GM12872 (cell line): ENCODE measurements around the gene MROH2A.

ENCODE experiments used
- TF ChIP-seq, protein P1 (sequence below): IDR thresholded peaks from 3 replicates; pipeline ENCODE4 v1.5.1; 2011; ENCODE audit warnings: low read depth, mild to moderate bottlenecking, low read length, moderate library complexity; ENCODE audit not compliant: insufficient read depth

The MROH2A gene

GRCh38 chr2:233764761-233765160 lies 13.4 kb upstream of the MROH2A start:
- TF ChIP-seq, protein P1, sequence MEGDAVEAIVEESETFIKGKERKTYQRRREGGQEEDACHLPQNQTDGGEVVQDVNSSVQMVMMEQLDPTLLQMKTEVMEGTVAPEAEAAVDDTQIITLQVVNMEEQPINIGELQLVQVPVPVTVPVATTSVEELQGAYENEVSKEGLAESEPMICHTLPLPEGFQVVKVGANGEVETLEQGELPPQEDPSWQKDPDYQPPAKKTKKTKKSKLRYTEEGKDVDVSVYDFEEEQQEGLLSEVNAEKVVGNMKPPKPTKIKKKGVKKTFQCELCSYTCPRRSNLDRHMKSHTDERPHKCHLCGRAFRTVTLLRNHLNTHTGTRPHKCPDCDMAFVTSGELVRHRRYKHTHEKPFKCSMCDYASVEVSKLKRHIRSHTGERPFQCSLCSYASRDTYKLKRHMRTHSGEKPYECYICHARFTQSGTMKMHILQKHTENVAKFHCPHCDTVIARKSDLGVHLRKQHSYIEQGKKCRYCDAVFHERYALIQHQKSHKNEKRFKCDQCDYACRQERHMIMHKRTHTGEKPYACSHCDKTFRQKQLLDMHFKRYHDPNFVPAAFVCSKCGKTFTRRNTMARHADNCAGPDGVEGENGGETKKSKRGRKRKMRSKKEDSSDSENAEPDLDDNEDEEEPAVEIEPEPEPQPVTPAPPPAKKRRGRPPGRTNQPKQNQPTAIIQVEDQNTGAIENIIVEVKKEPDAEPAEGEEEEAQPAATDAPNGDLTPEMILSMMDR, result no peak

- TF ChIP-seq, protein P1, result no peak
Observed at GRCh38 chr2:233766416-233766815, 11.7 kb upstream of the MROH2A start.

- TF ChIP-seq, protein P1, result no peak
Observed at GRCh38 chr2:233768076-233768475, 10.1 kb upstream of the MROH2A start.

GRCh38 chr2:233769260-233769659 lies 8.9 kb upstream of the MROH2A start:
- TF ChIP-seq, protein P1, result no peak

- TF ChIP-seq, protein P1, result no peak
Observed at GRCh38 chr2:233772153-233772552, 6.0 kb upstream of the MROH2A start.

- TF ChIP-seq, protein P1, result no peak
Observed at GRCh38 chr2:233772583-233772982, 5.5 kb upstream of the MROH2A start.

DNA sequence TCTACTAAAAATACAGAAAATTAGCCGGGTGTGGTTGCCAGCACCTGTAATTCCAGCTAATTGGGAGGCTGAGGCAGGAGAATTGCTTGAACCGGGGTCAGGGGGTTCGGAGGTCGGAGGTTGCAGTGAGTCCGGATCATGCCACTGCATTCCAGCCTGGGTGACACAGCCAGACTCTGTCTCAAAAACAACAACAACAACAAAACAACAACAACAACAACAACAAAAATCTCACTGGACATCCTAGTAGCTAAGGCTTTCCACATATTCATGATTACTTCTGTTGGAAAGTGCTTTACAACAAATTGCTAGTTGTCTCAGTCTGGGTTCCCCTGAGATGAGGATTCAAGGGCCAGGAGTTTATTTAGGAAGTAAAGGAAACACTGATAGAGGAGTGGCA lies 4.3 kb upstream of the MROH2A start:
- TF ChIP-seq, protein P1, result no peak

DNA sequence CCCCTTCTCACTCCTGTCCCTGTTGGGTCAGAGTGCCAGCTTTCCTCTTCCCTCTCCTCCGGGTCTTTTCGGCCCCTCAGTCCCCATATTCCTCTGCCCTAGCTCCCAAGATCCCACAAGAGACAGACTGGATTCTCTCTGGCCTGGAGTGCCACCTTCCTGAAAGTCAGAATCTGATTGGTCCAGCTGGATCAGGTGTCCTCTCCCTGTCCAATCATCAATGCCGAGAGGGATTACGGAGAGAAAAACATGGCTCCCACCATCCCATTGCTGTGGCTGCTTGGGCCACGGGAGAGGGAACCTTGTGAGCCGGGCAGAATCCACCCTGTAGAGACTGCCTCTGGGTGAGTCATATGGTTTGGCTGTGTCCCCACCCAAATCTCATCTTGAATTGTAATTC lies 2.7 kb upstream of the MROH2A start:
- TF ChIP-seq, protein P1, result no peak
